Measurements from ENCODE around the gene NPTX2.

NPTX2 gene

GRCh38 chr7:98661607-98662006 is 44.5 kb downstream of the NPTX2 start:
- no peak overlapping the region for H3K4ac ChIP-seq (ENCODE audit: low read depth, low read length)
- no peak overlapping the region for H2BK120ac ChIP-seq (ENCODE audit: insufficient read depth, low read length, poor library complexity)
- no CpG with 5 or more reads among the region's 3 CpGs for WGBS (ENCODE audit: extremely low coverage, insufficient coverage, insufficient read length)
- no peaks in the 10 kb centered on the region for H3K27me3 ChIP-seq (ENCODE audit: insufficient read depth, low read length)
- H3K4me3 ChIP-seq (ENCODE audit: low read depth, low read length), result no peak overlapping the region
- no peaks in the 10 kb centered on the region for H3K79me1 ChIP-seq (ENCODE audit: low read length)
- no peak overlapping the region for H2AFZ ChIP-seq (ENCODE audit: insufficient read depth, low read length, poor library complexity)
- DNase-seq, result no peak
- no peak overlapping the region for H4K12ac ChIP-seq (ENCODE audit: low read depth, low read length)
- no peak overlapping the region for H2BK12ac ChIP-seq (ENCODE audit: low read length)
- H3K27ac ChIP-seq (ENCODE audit: low read depth, low read length), result no peak overlapping the region
- H3K18ac ChIP-seq (ENCODE audit: low read length), result no peak overlapping the region
- no peak overlapping the region for H3K14ac ChIP-seq (ENCODE audit: low read length)
- H3K9me3 ChIP-seq (ENCODE audit: insufficient read depth, low read depth, low read length), result peaks cover 11% of the 10 kb centered on the region
- no peak overlapping the region for H4K8ac ChIP-seq (ENCODE audit: low read depth, low read length)
- H4K91ac ChIP-seq (ENCODE audit: low read depth, low read length), result no peak overlapping the region
- H3K23ac ChIP-seq (ENCODE audit: low read length), result no peak overlapping the region
- H3K4me1 ChIP-seq (ENCODE audit: control insufficient read depth in 1 of 2, insufficient read depth in 2 of 2, low read length in 2 of 2), result no peaks in the 10 kb centered on the region
- H3K36me3 ChIP-seq (ENCODE audit: control insufficient read depth in 1 of 2, insufficient read depth in 2 of 2, low read length in 2 of 2), result no peaks in the 10 kb centered on the region
- no peak overlapping the region for H2AK5ac ChIP-seq (ENCODE audit: low read length)
- no peak overlapping the region for H3K4me2 ChIP-seq (ENCODE audit: low read length)
- H2BK5ac ChIP-seq (ENCODE audit: low read depth, low read length, poor library complexity), result no peak overlapping the region
- no peaks in the 10 kb centered on the region for H3K79me2 ChIP-seq (ENCODE audit: control insufficient read depth, insufficient read depth, low read length, poor library complexity)
- no peak overlapping the region for H3K9ac ChIP-seq (ENCODE audit: low read length)

- no peaks in the 10 kb centered on the region for H3K4me1 ChIP-seq (ENCODE audit: control insufficient read depth in 1 of 2, insufficient read depth in 2 of 2, low read length in 2 of 2)
- H3K4me2 ChIP-seq (ENCODE audit: low read length), result no peak overlapping the region
- peaks cover 11% of the 10 kb centered on the region for H3K9me3 ChIP-seq (ENCODE audit: insufficient read depth, low read depth, low read length)
- no peaks in the 10 kb centered on the region for H3K27me3 ChIP-seq (ENCODE audit: insufficient read depth, low read length)
- no peaks in the 10 kb centered on the region for H3K36me3 ChIP-seq (ENCODE audit: control insufficient read depth in 1 of 2, insufficient read depth in 2 of 2, low read length in 2 of 2)
- no peak overlapping the region for H2AK5ac ChIP-seq (ENCODE audit: low read length)
- no CpG with 5 or more reads among the region's 4 CpGs for WGBS (ENCODE audit: extremely low coverage, insufficient coverage, insufficient read length)
- H3K14ac ChIP-seq (ENCODE audit: low read length), result no peak overlapping the region
- H3K79me2 ChIP-seq (ENCODE audit: control insufficient read depth, insufficient read depth, low read length, poor library complexity), result no peaks in the 10 kb centered on the region
- no peak overlapping the region for H2BK12ac ChIP-seq (ENCODE audit: low read length)
- H3K79me1 ChIP-seq (ENCODE audit: low read length), result no peaks in the 10 kb centered on the region
- no peak overlapping the region for H2AFZ ChIP-seq (ENCODE audit: insufficient read depth, low read length, poor library complexity)
- no peak for DNase-seq
- H4K91ac ChIP-seq (ENCODE audit: low read depth, low read length), result no peak overlapping the region
- no peak overlapping the region for H2BK120ac ChIP-seq (ENCODE audit: insufficient read depth, low read length, poor library complexity)
- no peak overlapping the region for H3K18ac ChIP-seq (ENCODE audit: low read length)
- no peak overlapping the region for H4K8ac ChIP-seq (ENCODE audit: low read depth, low read length)
- H2BK5ac ChIP-seq (ENCODE audit: low read depth, low read length, poor library complexity), result no peak overlapping the region
- H3K9ac ChIP-seq (ENCODE audit: low read length), result no peak overlapping the region
- H3K4ac ChIP-seq (ENCODE audit: low read depth, low read length), result no peak overlapping the region
- no peak overlapping the region for H4K12ac ChIP-seq (ENCODE audit: low read depth, low read length)
- H3K23ac ChIP-seq (ENCODE audit: low read length), result no peak overlapping the region
- H3K27ac ChIP-seq (ENCODE audit: low read depth, low read length), result no peak overlapping the region
- H3K4me3 ChIP-seq (ENCODE audit: low read depth, low read length), result no peak overlapping the region
Observed at GRCh38 chr7:98662289-98662688, 45.2 kb downstream of the NPTX2 start.

GRCh38 chr7:98664882-98665281 is 47.8 kb downstream of the NPTX2 start:
- no peak overlapping the region for H3K4me2 ChIP-seq (ENCODE audit: low read length)
- DNase-seq, result no peak
- peaks cover 11% of the 10 kb centered on the region for H3K9me3 ChIP-seq (ENCODE audit: insufficient read depth, low read depth, low read length)
- H3K79me1 ChIP-seq (ENCODE audit: low read length), result no peaks in the 10 kb centered on the region
- H2BK5ac ChIP-seq (ENCODE audit: low read depth, low read length, poor library complexity), result no peak overlapping the region
- no peak overlapping the region for H3K4ac ChIP-seq (ENCODE audit: low read depth, low read length)
- no peak overlapping the region for H2AK5ac ChIP-seq (ENCODE audit: low read length)
- no peak overlapping the region for H3K18ac ChIP-seq (ENCODE audit: low read length)
- no peak overlapping the region for H3K23ac ChIP-seq (ENCODE audit: low read length)
- H3K27me3 ChIP-seq (ENCODE audit: insufficient read depth, low read length), result no peaks in the 10 kb centered on the region
- H3K27ac ChIP-seq (ENCODE audit: low read depth, low read length), result no peak overlapping the region
- H3K4me3 ChIP-seq (ENCODE audit: low read depth, low read length), result no peak overlapping the region
- WGBS (ENCODE audit: extremely low coverage, insufficient coverage, insufficient read length), result no CpG with 5 or more reads among the region's 6 CpGs
- no peak overlapping the region for H2BK120ac ChIP-seq (ENCODE audit: insufficient read depth, low read length, poor library complexity)
- no peaks in the 10 kb centered on the region for H3K4me1 ChIP-seq (ENCODE audit: control insufficient read depth in 1 of 2, insufficient read depth in 2 of 2, low read length in 2 of 2)
- H3K79me2 ChIP-seq (ENCODE audit: control insufficient read depth, insufficient read depth, low read length, poor library complexity), result no peaks in the 10 kb centered on the region
- no peak overlapping the region for H4K8ac ChIP-seq (ENCODE audit: low read depth, low read length)
- no peak overlapping the region for H4K91ac ChIP-seq (ENCODE audit: low read depth, low read length)
- no peak overlapping the region for H3K9ac ChIP-seq (ENCODE audit: low read length)
- H3K14ac ChIP-seq (ENCODE audit: low read length), result no peak overlapping the region
- H2BK12ac ChIP-seq (ENCODE audit: low read length), result no peak overlapping the region
- H3K36me3 ChIP-seq (ENCODE audit: control insufficient read depth in 1 of 2, insufficient read depth in 2 of 2, low read length in 2 of 2), result no peaks in the 10 kb centered on the region
- H4K12ac ChIP-seq (ENCODE audit: low read depth, low read length), result no peak overlapping the region
- no peak overlapping the region for H2AFZ ChIP-seq (ENCODE audit: insufficient read depth, low read length, poor library complexity)

- Histone ChIP-seq H4K91ac (ENCODE audit: low read depth, low read length) (no peak overlapping the region), H3K36me3 (ENCODE audit: control insufficient read depth in 1 of 2, insufficient read depth in 2 of 2, low read length in 2 of 2) (no peaks in the 10 kb centered on the region), H3K4me3 (ENCODE audit: low read depth, low read length) (no peak overlapping the region), H3K23ac (ENCODE audit: low read length) (no peak overlapping the region), H3K9me3 (ENCODE audit: insufficient read depth, low read depth, low read length) (peaks cover 13% of the 10 kb centered on the region), H2BK12ac (ENCODE audit: low read length) (no peak overlapping the region), H3K79me2 (ENCODE audit: control insufficient read depth, insufficient read depth, low read length, poor library complexity) (no peaks in the 10 kb centered on the region), H3K4ac (ENCODE audit: low read depth, low read length) (no peak overlapping the region), H4K12ac (ENCODE audit: low read depth, low read length) (no peak overlapping the region), H3K4me2 (ENCODE audit: low read length) (no peak overlapping the region), H2AFZ (ENCODE audit: insufficient read depth, low read length, poor library complexity) (no peak overlapping the region), H3K4me1 (ENCODE audit: control insufficient read depth in 1 of 2, insufficient read depth in 2 of 2, low read length in 2 of 2) (no peaks in the 10 kb centered on the region), H2BK120ac (ENCODE audit: insufficient read depth, low read length, poor library complexity) (no peak overlapping the region), H4K8ac (ENCODE audit: low read depth, low read length) (no peak overlapping the region), H3K18ac (ENCODE audit: low read length) (no peak overlapping the region), H3K79me1 (ENCODE audit: low read length) (no peaks in the 10 kb centered on the region), H3K9ac (ENCODE audit: low read length) (no peak overlapping the region), H2BK5ac (ENCODE audit: low read depth, low read length, poor library complexity) (no peak overlapping the region), H3K14ac (ENCODE audit: low read length) (no peak overlapping the region), H3K27me3 (ENCODE audit: insufficient read depth, low read length) (no peaks in the 10 kb centered on the region), H2AK5ac (ENCODE audit: low read length) (no peak overlapping the region), H3K27ac (ENCODE audit: low read depth, low read length) (no peak overlapping the region)
- no CpG with 5 or more reads among the region's 11 CpGs for WGBS (ENCODE audit: extremely low coverage, insufficient coverage, insufficient read length)
- DNase-seq, result no peak
Observed at GRCh38 chr7:98668255-98668654, 51.2 kb downstream of the NPTX2 start.
